HepG2 (cell line): Measurements from ENCODE around the gene PGRMC2. TPM values are rescaled to one million over a fixed set of nuclear protein-coding genes. Genes with fewer than 3 reads are reported as not detected.

ENCODE experiments used
- ATAC-seq: fragments of 200-7000 bp; cut with Tn5 transposase; 3 replicates; pipeline ENCODE4 v1.9.1; 2020; ENCODE audit warnings: mild to moderate bottlenecking, moderate library complexity
- BruUV-seq: library from RNA; stranded (reverse); fragments of 400-500 nt; replicated peaks from 2 replicates; lab custom pipeline; 2021; lab: Mats Ljungman, UMichigan
- CTCF ChIA-PET: fragments of 300-600 bp; formaldehyde crosslinking; extraction: SDS; loops from one replicate; lab custom pipeline; 2021; ENCODE audit warnings: low total read pairs, inconsistent platforms, low intra/inter-chr PET ratio; lab: Yijun Ruan, JAX
- POLR2A ChIA-PET: fragments of 350-600 bp; sonication (Branson Sonifier 250); formaldehyde crosslinking; loops from one replicate; lab custom pipeline; 2020; ENCODE audit warnings: antibody characterized with exemption, inconsistent platforms; lab: Yijun Ruan, JAX
- DNase-seq: peaks from one replicate; pipeline ENCODE4 v3.0.0-alpha.2; 2015; ENCODE audit warnings: low spot score
- FAIRE-seq: peaks from 3 replicates; lab custom pipeline; 2011; peaks lifted over from hg19 to GRCh38; lab: Jason Lieb, UNC
- H2AFZ ChIP-seq: one replicate; pipeline ENCODE4 v1.6.1; 2011; ENCODE audit warnings: low read length, inconsistent platforms
- H3K27ac ChIP-seq: fragments of 300-600 bp; 3 replicates; pipeline ENCODE4 v1.8.0; 2011; ENCODE audit warnings: mixed run types, mild to moderate bottlenecking, mixed read lengths, low read length, inconsistent platforms; ENCODE audit not compliant: insufficient read depth; ENCODE audit errors: extremely low read length
- H3K27me3 ChIP-seq, 2 experiments: fragments of 200-600 bp in 1 of 2; 2 replicates in 1 of 2; 3 replicates in 1 of 2; pipeline versions ENCODE4 v1.6.0 to v1.8.0; 2011; ENCODE audit warnings: low read length in 2 of 2, mild to moderate bottlenecking in 2 of 2, moderate library complexity in 2 of 2, inconsistent platforms in 1 of 2; ENCODE audit not compliant: insufficient read depth in 2 of 2, control insufficient read depth in 1 of 2
- H3K36me3 ChIP-seq, 2 experiments: fragments of 200-600 bp in 1 of 2; replicated peaks in 1 of 2; 2 replicates in 1 of 2; 3 replicates in 1 of 2; pipeline versions ENCODE4 v1.5.1 to v1.8.0; 2011; ENCODE audit warnings: low read length in 2 of 2, inconsistent platforms in 1 of 2; ENCODE audit not compliant: insufficient read depth in 2 of 2, control insufficient read depth in 1 of 2
- H3K4me1 ChIP-seq: 2 replicates; pipeline ENCODE4 v1.5.1; 2012; ENCODE audit warnings: low read length, inconsistent platforms; ENCODE audit not compliant: insufficient read depth
- H3K4me2 ChIP-seq: 2 replicates; pipeline ENCODE4 v1.6.0; 2011; ENCODE audit warnings: low read depth, low read length, inconsistent platforms
- H3K4me3 ChIP-seq, 3 experiments: fragments of 200-600 bp in 1 of 3; sonication (generic), shearing (Covaris generic) in 1 of 3; replicated peaks in 1 of 3; 2 replicates each; pipeline ENCODE4 v1.5.1; 2011 to 2016; ENCODE audit warnings: low read length in 3 of 3, inconsistent platforms in 2 of 3, low read depth in 2 of 3, mild to moderate bottlenecking in 2 of 3, control low read depth in 1 of 3, mixed read lengths in 1 of 3; ENCODE audit not compliant: insufficient read depth in 1 of 3
- H3K79me2 ChIP-seq: one replicate; pipeline ENCODE4 v1.6.1; 2011; ENCODE audit warnings: low read length, inconsistent platforms; ENCODE audit not compliant: insufficient read depth
- H3K9ac ChIP-seq: 2 replicates; pipeline ENCODE4 v1.6.0; 2011; ENCODE audit warnings: mild to moderate bottlenecking, low read depth, low read length, inconsistent platforms; ENCODE audit not compliant: insufficient read depth
- H3K9me3 ChIP-seq: 2 replicates; pipeline ENCODE4 v1.5.1; 2012; ENCODE audit warnings: mild to moderate bottlenecking, low read length
- H4K20me1 ChIP-seq: 2 replicates; pipeline ENCODE4 v1.6.0; 2011; ENCODE audit warnings: inconsistent platforms, mild to moderate bottlenecking, low read length, moderate library complexity; ENCODE audit not compliant: insufficient read depth
- AKAP8 ChIP-seq: sonication (generic); formaldehyde crosslinking; IDR thresholded peaks from 2 replicates; pipeline ENCODE4 v1.5.1; 2020; ENCODE audit warnings: mild to moderate bottlenecking, missing genetic modification reagents
- CENPT ChIP-seq: sonication (generic); formaldehyde crosslinking; IDR thresholded peaks from 2 replicates; pipeline ENCODE4 v1.8.0; 2022; ENCODE audit warnings: low read depth, mild to moderate bottlenecking, moderate library complexity, missing genetic modification reagents
- HNRNPLL ChIP-seq: fragments of 200-400 bp; formaldehyde crosslinking; IDR thresholded peaks from 2 replicates; pipeline ENCODE4 v1.6.1; 2017; ENCODE audit warnings: mild to moderate bottlenecking, low read depth, low read length; ENCODE audit not compliant: poor library complexity, severe bottlenecking
- KDM2A ChIP-seq: sonication (generic); formaldehyde crosslinking; IDR thresholded peaks from 2 replicates; pipeline ENCODE4 v1.4.0; 2020; ENCODE audit warnings: low read depth, missing genetic modification reagents, borderline replicate concordance
- NFE2L1 ChIP-seq: sonication (generic); formaldehyde crosslinking; IDR thresholded peaks from 2 replicates; pipeline ENCODE4 v1.4.0; 2020; ENCODE audit warnings: missing genetic modification reagents, mild to moderate bottlenecking, borderline replicate concordance
- NFIB ChIP-seq: sonication (generic); formaldehyde crosslinking; IDR thresholded peaks from 2 replicates; pipeline ENCODE4 v1.9.0; 2021; ENCODE audit warnings: missing genetic modification reagents, mild to moderate bottlenecking, borderline replicate concordance
- NR1H2 ChIP-seq: sonication (generic); formaldehyde crosslinking; IDR thresholded peaks from 2 replicates; pipeline ENCODE4 v1.8.1; 2022; ENCODE audit warnings: low read depth, missing genetic modification reagents, borderline replicate concordance
- RFX1 ChIP-seq: fragments of 450-650 bp; IDR thresholded peaks from 2 replicates; pipeline ENCODE4 v1.6.1; 2017
- SOX6 ChIP-seq, 2 experiments: fragments of 450-650 bp in 1 of 2; sonication (generic) in 1 of 2; formaldehyde crosslinking in 1 of 2; IDR thresholded peaks; 2 replicates each; pipeline versions ENCODE4 v1.4.0 to v1.6.1; 2017 to 2020; ENCODE audit warnings: antibody characterized with exemption in 1 of 2, mild to moderate bottlenecking in 1 of 2, missing genetic modification reagents in 1 of 2
- TCF7L2 ChIP-seq: IDR thresholded peaks from 2 replicates; pipeline ENCODE4 v1.6.1; 2011; ENCODE audit warnings: mild to moderate bottlenecking, low read depth, low read length, moderate library complexity
- XBP1 ChIP-seq: sonication (generic); formaldehyde crosslinking; IDR thresholded peaks from 2 replicates; pipeline ENCODE4 v1.5.0; 2020; ENCODE audit warnings: missing genetic modification reagents
- ZNF296 ChIP-seq: sonication (generic); formaldehyde crosslinking; conservative IDR thresholded peaks from 2 replicates; pipeline ENCODE4 v1.5.0; 2020; ENCODE audit warnings: mild to moderate bottlenecking, missing genetic modification reagents
- ZNF589 ChIP-seq: sonication (generic); formaldehyde crosslinking; conservative IDR thresholded peaks from 2 replicates; pipeline ENCODE4 v1.8.0; 2022; ENCODE audit warnings: mild to moderate bottlenecking, moderate library complexity, missing genetic modification reagents
- ZNF619 ChIP-seq: sonication (generic); formaldehyde crosslinking; IDR thresholded peaks from 2 replicates; pipeline ENCODE4 v1.4.0; 2020; ENCODE audit warnings: mild to moderate bottlenecking, missing genetic modification reagents
- WGBS: methylation state at CpG from one replicate; pipeline ENCODE4 v1.1.6; 2017; ENCODE audit warnings: low lambda C conversion rate; 5-methylcytosine and 5-hydroxymethylcytosine counted together
- in situ Hi-C: cut with HindIII; loops from 2 replicates; pipeline ENCODE4 v1.10.0; 2017; ENCODE audit warnings: low pct_unique_long_range_greater_than_20kb; ENCODE audit not compliant: extremely low pct_ligation_motif_present
- intact Hi-C: fragments of 100-400 bp; cut with micrococcal nuclease; formaldehyde crosslinking; loops from one replicate; pipeline ENCODE4 v1.10.0; 2022; ENCODE audit not compliant: unreplicated experiment
- polyA plus RNA-seq, 8 experiments: library from polyadenylated mRNA; depleted of rRNA in 3 of 8; stranded (reverse) in 7 of 8; unstranded in 1 of 8; fragments of >200 nt; fragmentation: Illumina TruSeq in 4 of 8; extraction: Trizol in 4 of 8; gene quantifications; 2 replicates each; pipeline versions ENCODE4 v1.2.1 to v1.2.3, GENCODE V29; 2011 to 2016; ENCODE audit warnings: low read depth in 4 of 8, missing spikeins in 1 of 8, mixed read lengths in 1 of 8; ENCODE audit not compliant: insufficient read depth in 1 of 8
- total RNA-seq, 5 experiments: library from RNA; depleted of rRNA; stranded (reverse); fragments of >200 nt; fragmentation: Illumina TruSeq; extraction: Trizol; gene quantifications; 2 replicates each; pipeline ENCODE4 v1.2.3, GENCODE V29; 2016; ENCODE audit warnings: low read depth in 1 of 5
- TF ChIP-seq, protein P1 (sequence below): sonication (generic); formaldehyde crosslinking; IDR thresholded peaks from 2 replicates; pipeline ENCODE4 v1.4.0; 2020; ENCODE audit warnings: missing genetic modification reagents, mild to moderate bottlenecking, borderline replicate concordance
- TF ChIP-seq, protein P2 (sequence below): sonication (generic); formaldehyde crosslinking; IDR thresholded peaks from 2 replicates; pipeline ENCODE4 v1.5.0; 2020; ENCODE audit warnings: missing genetic modification reagents, mild to moderate bottlenecking, borderline replicate concordance

The PGRMC2 gene
- total and polyA plus RNA-seq, 2 of the 13 experiments (the other 11 are each of a cell fraction or from before 2014, with no cell fraction given): 16.0 to 19.8 TPM

DNA sequence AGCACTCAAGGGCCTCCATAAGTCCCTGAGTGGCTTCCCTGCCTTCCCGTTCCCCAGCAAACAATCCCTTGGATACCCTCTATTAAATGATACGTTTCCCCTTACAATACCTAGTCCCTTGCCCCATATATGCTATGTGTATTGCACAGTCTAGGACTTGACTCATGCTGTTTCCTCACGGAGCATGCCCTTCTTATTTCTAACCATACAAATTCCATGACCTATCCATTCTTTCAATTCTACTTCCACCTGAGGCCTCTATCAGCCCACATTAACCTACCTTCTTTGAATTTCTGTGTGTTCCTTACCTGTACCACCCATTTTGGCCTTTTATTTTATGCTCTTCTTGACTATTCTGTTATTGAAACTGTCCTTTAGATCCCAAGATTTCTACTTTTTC, 2.9 kb upstream of the PGRMC2 start:
- BruUV-seq: no TSS peak
- no peak for ATAC-seq
- no peak overlapping the region for H2AFZ ChIP-seq
- TF ChIP-seq ZNF619 (CRISPR knock-in tag) (no peak), CENPT (CRISPR knock-in tag) (no peak), RFX1 (no peak), ZNF296 (no peak), NFIB (CRISPR knock-in tag) (no peak), KDM2A (CRISPR knock-in tag) (no peak), NFE2L1 (CRISPR knock-in tag) (no peak), AKAP8 (CRISPR knock-in tag) (no peak), XBP1 (CRISPR knock-in tag) (no peak), SOX6 (IDR thresholded peaks at IDR 0.05) (no peak), SOX6 (CRISPR knock-in tag; IDR thresholded peaks at IDR 0.05) (no peak), ZNF589 (no peak), TCF7L2 (no peak), NR1H2 (CRISPR knock-in tag) (no peak), HNRNPLL (no peak)
- TF ChIP-seq, protein P1, sequence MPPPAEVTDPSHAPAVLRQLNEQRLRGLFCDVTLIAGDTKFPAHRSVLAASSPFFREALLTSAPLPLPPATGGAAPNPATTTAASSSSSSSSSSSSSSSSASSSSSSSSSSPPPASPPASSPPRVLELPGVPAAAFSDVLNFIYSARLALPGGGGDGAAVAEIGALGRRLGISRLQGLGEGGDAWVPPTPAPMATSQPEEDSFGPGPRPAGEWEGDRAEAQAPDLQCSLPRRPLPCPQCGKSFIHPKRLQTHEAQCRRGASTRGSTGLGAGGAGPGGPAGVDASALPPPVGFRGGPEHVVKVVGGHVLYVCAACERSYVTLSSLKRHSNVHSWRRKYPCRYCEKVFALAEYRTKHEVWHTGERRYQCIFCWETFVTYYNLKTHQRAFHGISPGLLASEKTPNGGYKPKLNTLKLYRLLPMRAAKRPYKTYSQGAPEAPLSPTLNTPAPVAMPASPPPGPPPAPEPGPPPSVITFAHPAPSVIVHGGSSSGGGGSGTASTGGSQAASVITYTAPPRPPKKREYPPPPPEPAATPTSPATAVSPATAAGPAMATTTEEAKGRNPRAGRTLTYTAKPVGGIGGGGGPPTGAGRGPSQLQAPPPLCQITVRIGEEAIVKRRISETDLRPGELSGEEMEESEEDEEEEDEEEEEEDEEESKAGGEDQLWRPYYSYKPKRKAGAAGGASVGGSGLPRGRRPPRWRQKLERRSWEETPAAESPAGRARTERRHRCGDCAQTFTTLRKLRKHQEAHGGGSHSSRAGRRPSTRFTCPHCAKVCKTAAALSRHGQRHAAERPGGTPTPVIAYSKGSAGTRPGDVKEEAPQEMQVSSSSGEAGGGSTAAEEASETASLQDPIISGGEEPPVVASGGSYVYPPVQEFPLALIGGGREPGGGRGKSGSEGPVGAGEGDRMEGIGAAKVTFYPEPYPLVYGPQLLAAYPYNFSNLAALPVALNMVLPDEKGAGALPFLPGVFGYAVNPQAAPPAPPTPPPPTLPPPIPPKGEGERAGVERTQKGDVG (CRISPR knock-in tag): no peak
- TF ChIP-seq, protein P2, sequence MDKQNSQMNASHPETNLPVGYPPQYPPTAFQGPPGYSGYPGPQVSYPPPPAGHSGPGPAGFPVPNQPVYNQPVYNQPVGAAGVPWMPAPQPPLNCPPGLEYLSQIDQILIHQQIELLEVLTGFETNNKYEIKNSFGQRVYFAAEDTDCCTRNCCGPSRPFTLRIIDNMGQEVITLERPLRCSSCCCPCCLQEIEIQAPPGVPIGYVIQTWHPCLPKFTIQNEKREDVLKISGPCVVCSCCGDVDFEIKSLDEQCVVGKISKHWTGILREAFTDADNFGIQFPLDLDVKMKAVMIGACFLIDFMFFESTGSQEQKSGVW: no peak
- CTCF ChIA-PET: no interaction called here
- no peak overlapping the region for H3K27ac ChIP-seq
- H3K9ac ChIP-seq: no peak overlapping the region
- H3K4me1 ChIP-seq: peaks cover 14% of the 10 kb centered on the region
- FAIRE-seq: no peak
- no peak overlapping the region for H3K4me3 ChIP-seq
- peaks cover 18% of the 10 kb centered on the region for H3K79me2 ChIP-seq
- peaks cover 2 to 5% of the 10 kb centered on the region in 2 experiments; a peak in 3 of 5 replicates for H3K27me3 ChIP-seq
- intact Hi-C loops (no loop called here), in situ Hi-C loops (no loop called here)
- H4K20me1 ChIP-seq: no peaks in the 10 kb centered on the region
- DNase-seq: no peak
- WGBS: 81% methylated on average over 3 of the region's 3 CpGs
- no peaks in the 10 kb centered on the region for H3K9me3 ChIP-seq
- POLR2A ChIA-PET: no interaction called here
- no peak overlapping the region for H3K4me2 ChIP-seq
- no peaks in the 10 kb centered on the region for H3K36me3 ChIP-seq
